WTC11 (cell line): ENCODE measurements around the gene HOXC5. TPM values are rescaled to one million over a fixed set of nuclear protein-coding genes. Genes with fewer than 3 reads are reported as not detected.

ENCODE experiments used
- ATAC-seq: fragments of 200-7000 bp; cut with Tn5 transposase; 2 replicates; pipeline ENCODE4 v1.10.0; 2021; ENCODE audit warnings: mild to moderate bottlenecking, moderate library complexity
- CTCF ChIA-PET: fragments of 300-600 bp; sonication (Branson Sonifier 250); formaldehyde crosslinking; loops from one replicate; lab custom pipeline; 2021; ENCODE audit warnings: antibody characterized with exemption; lab: Charles Lee
- POLR2A ChIA-PET: fragments of 350-600 bp; sonication (Branson Sonifier 250); formaldehyde crosslinking; loops from one replicate; lab custom pipeline; 2021; ENCODE audit warnings: antibody characterized with exemption; lab: Charles Lee
- DNase-seq: peaks from one replicate; pipeline ENCODE4 v3.0.0; 2021; ENCODE audit warnings: low spot score
- H3K27ac Mint-ChIP-seq: 2 replicates; pipeline ENCODE4 v1.8.0; 2021; ENCODE audit warnings: mixed read lengths
- H3K27me3 Mint-ChIP-seq: 2 replicates; pipeline ENCODE4 v1.8.0; 2021; ENCODE audit warnings: low read depth, mild to moderate bottlenecking, moderate library complexity, mixed read lengths
- H3K36me3 Mint-ChIP-seq: 2 replicates; pipeline ENCODE4 v1.8.0; 2021; ENCODE audit warnings: mixed read lengths
- H3K4me1 Mint-ChIP-seq: 2 replicates; pipeline ENCODE4 v1.8.0; 2022; ENCODE audit warnings: mixed read lengths
- H3K4me3 Mint-ChIP-seq: 2 replicates; pipeline ENCODE4 v1.8.0; 2021; ENCODE audit warnings: mild to moderate bottlenecking, moderate library complexity, mixed read lengths
- H3K9me3 Mint-ChIP-seq: 2 replicates; pipeline ENCODE4 v1.8.0; 2021; ENCODE audit warnings: mixed read lengths
- AFF4 ChIP-seq: sonication (generic); formaldehyde crosslinking; IDR thresholded peaks from 2 replicates; pipeline ENCODE4 v1.8.1; 2023; ENCODE audit warnings: mild to moderate bottlenecking, missing genetic modification reagents, borderline replicate concordance
- ATF1 ChIP-seq: sonication (generic); formaldehyde crosslinking; IDR thresholded peaks from 2 replicates; pipeline ENCODE4 v1.8.1; 2023; ENCODE audit warnings: mild to moderate bottlenecking, moderate library complexity, missing genetic modification reagents
- CREB1 ChIP-seq: sonication (generic); formaldehyde crosslinking; IDR thresholded peaks from 2 replicates; pipeline ENCODE4 v1.8.0; 2023; ENCODE audit warnings: mild to moderate bottlenecking, missing genetic modification reagents
- E2F5 ChIP-seq: sonication (generic); formaldehyde crosslinking; IDR thresholded peaks from 2 replicates; pipeline ENCODE4 v1.8.1; 2022; ENCODE audit warnings: mild to moderate bottlenecking, moderate library complexity, missing genetic modification reagents
- FOXJ3 ChIP-seq: sonication (generic); formaldehyde crosslinking; IDR thresholded peaks from 2 replicates; pipeline ENCODE4 v1.9.0; 2021; ENCODE audit warnings: missing genetic modification reagents, mild to moderate bottlenecking, borderline replicate concordance
- FOXP4 ChIP-seq: sonication (generic); formaldehyde crosslinking; IDR thresholded peaks from 2 replicates; pipeline ENCODE4 v1.8.0; 2022; ENCODE audit warnings: mild to moderate bottlenecking, missing genetic modification reagents
- GRHL2 ChIP-seq: fragments of 250-450 bp; sonication (Bioruptor Pico); IDR thresholded peaks from 2 replicates; pipeline ENCODE4 v1.8.0; 2022; ENCODE audit warnings: mild to moderate bottlenecking, moderate library complexity; ENCODE audit not compliant: insufficient replicate concordance, severe bottlenecking
- HMGA2 ChIP-seq: fragments of 250-450 bp; sonication (Bioruptor Pico); IDR thresholded peaks from 2 replicates; pipeline ENCODE4 v1.4.0; 2021; ENCODE audit warnings: mild to moderate bottlenecking, moderate library complexity
- JUN ChIP-seq: sonication (generic); formaldehyde crosslinking; IDR thresholded peaks from 2 replicates; pipeline ENCODE4 v1.8.0; 2023; ENCODE audit warnings: mild to moderate bottlenecking, missing genetic modification reagents
- KAT7 ChIP-seq: sonication (generic); formaldehyde crosslinking; IDR thresholded peaks from 2 replicates; pipeline ENCODE4 v1.8.1; 2023; ENCODE audit warnings: missing genetic modification reagents, mild to moderate bottlenecking, borderline replicate concordance
- MAX ChIP-seq: sonication (generic); formaldehyde crosslinking; IDR thresholded peaks from 2 replicates; pipeline ENCODE4 v1.8.0; 2022; ENCODE audit warnings: mild to moderate bottlenecking, missing genetic modification reagents
- NR1H2 ChIP-seq: sonication (generic); formaldehyde crosslinking; IDR thresholded peaks from 2 replicates; pipeline ENCODE4 v1.9.0; 2021; ENCODE audit warnings: mild to moderate bottlenecking, moderate library complexity, missing genetic modification reagents
- RORB ChIP-seq: fragments of 250-450 bp; sonication (Bioruptor Pico); IDR thresholded peaks from 2 replicates; pipeline ENCODE4 v1.9.0; 2021; ENCODE audit warnings: mild to moderate bottlenecking
- SMAD4 ChIP-seq: sonication (generic); formaldehyde crosslinking; IDR thresholded peaks from 2 replicates; pipeline ENCODE4 v1.8.0; 2022; ENCODE audit warnings: mild to moderate bottlenecking, missing genetic modification reagents
- SP1 ChIP-seq: sonication (generic); formaldehyde crosslinking; conservative IDR thresholded peaks from 2 replicates; pipeline ENCODE4 v1.8.1; 2022; ENCODE audit warnings: missing genetic modification reagents
- STAT6 ChIP-seq: sonication (generic); formaldehyde crosslinking; conservative IDR thresholded peaks from 2 replicates; pipeline ENCODE4 v1.8.1; 2023; ENCODE audit warnings: mild to moderate bottlenecking, low read depth, missing genetic modification reagents, moderate library complexity
- TCF7 ChIP-seq: sonication (generic); formaldehyde crosslinking; IDR thresholded peaks from 2 replicates; pipeline ENCODE4 v1.8.0; 2022; ENCODE audit warnings: mild to moderate bottlenecking, low read depth, missing genetic modification reagents, moderate library complexity
- ZBTB21 ChIP-seq: sonication (generic); formaldehyde crosslinking; IDR thresholded peaks from 2 replicates; pipeline ENCODE4 v1.8.1; 2023; ENCODE audit warnings: mild to moderate bottlenecking, missing genetic modification reagents, borderline replicate concordance
- ZNF121 ChIP-seq: sonication (generic); formaldehyde crosslinking; IDR thresholded peaks from 2 replicates; pipeline ENCODE4 v1.8.0; 2023; ENCODE audit warnings: missing genetic modification reagents
- ZNF138 ChIP-seq: sonication (generic); formaldehyde crosslinking; conservative IDR thresholded peaks from 2 replicates; pipeline ENCODE4 v1.8.1; 2022; ENCODE audit warnings: mild to moderate bottlenecking, moderate library complexity, missing genetic modification reagents
- total RNA-seq: library from RNA; stranded (reverse); gene quantifications from 3 replicates; pipeline ENCODE4 v1.2.3, GENCODE V29; 2021

The HOXC5 gene
- total RNA-seq, 1 experiment from 2014 or later = not detected

GRCh38 chr12:53993162-53994008, 39.5 kb upstream of the HOXC5 start:
- Mint-ChIP-seq H3K4me3 (no peak overlapping the region), H3K36me3 (no peaks in the 10 kb centered on the region), H3K9me3 (no peaks in the 10 kb centered on the region), H3K4me1 (peaks cover 44% of the 10 kb centered on the region), H3K27ac (no peak overlapping the region), H3K27me3 (peaks cover 100% of the 10 kb centered on the region)
- TF ChIP-seq E2F5 (CRISPR knock-in tag) (no peak), STAT6 (no peak), ZNF138 (CRISPR knock-in tag) (no peak), FOXP4 (CRISPR knock-in tag) (no peak), TCF7 (CRISPR knock-in tag) (no peak), GRHL2 (CRISPR knock-in tag) (no peak), MAX (CRISPR knock-in tag) (no peak), JUN (CRISPR knock-in tag) (no peak)
- no peak for DNase-seq
- no peak for ATAC-seq
- ChIA-PET CTCF (interaction anchor here (0.7 to 3.2 kb wide), 5 partner anchors 12 to 221 kb away, joined by 3 to 12 read pairs (median 4); no protein-coding TSS in a partner anchor), POLR2A (interaction anchor here (0.9 kb wide), 1 partner anchor 24 kb away, joined by 3 read pairs; no protein-coding TSS in a partner anchor)

GRCh38 chr12:53994009-53994263, 38.9 kb upstream of the HOXC5 start:
- CTCF ChIA-PET = interaction anchor here (0.9 to 1.7 kb wide), 2 partner anchors 12 to 214 kb away, joined by 3 to 8 read pairs; no protein-coding TSS in a partner anchor
- POLR2A ChIA-PET = interaction anchor here (0.9 kb wide), 1 partner anchor 24 kb away, joined by 3 read pairs; no protein-coding TSS in a partner anchor
- H3K27me3 Mint-ChIP-seq = peaks cover 100% of the 10 kb centered on the region
- H3K4me1 Mint-ChIP-seq = peaks cover 42% of the 10 kb centered on the region
- ATAC-seq = no peak
- DNase-seq = no peak
- H3K9me3 Mint-ChIP-seq = no peaks in the 10 kb centered on the region
- H3K36me3 Mint-ChIP-seq = no peaks in the 10 kb centered on the region
- no peak overlapping the region for H3K27ac Mint-ChIP-seq
- H3K4me3 Mint-ChIP-seq = peak overlapping the region; percentile 14; the same call in 1 of the 2 replicates
- TF ChIP-seq AFF4 (CRISPR knock-in tag) (no peak), KAT7 (no peak), ZNF121 (CRISPR knock-in tag) (no peak), CREB1 (no peak), ZBTB21 (CRISPR knock-in tag) (no peak), SMAD4 (CRISPR knock-in tag) (no peak), MAX (CRISPR knock-in tag) (no peak), RORB (CRISPR knock-in tag) (no peak), SP1 (CRISPR knock-in tag) (no peak), STAT6 (no peak), HMGA2 (no peak), NR1H2 (no peak), FOXJ3 (no peak), ATF1 (no peak)
